Stimulated activated naive CD4-positive, alpha-beta T cell (primary cell): ENCODE results near the gene TENT5A.
A peak's percentile ranks its signal among the peaks of the same experiment; 100 is the strongest.
"Not testable (repeated sequence)": the region's sequence is repeated elsewhere in the genome, so short reads cannot be mapped to it uniquely, and the experiment has no call there.

Experiments used
- DNase-seq, 6 experiments: peaks; one replicate each; lab custom pipeline; 2025; lab: John Stamatoyannopoulos, UW

TENT5A gene

DNA sequence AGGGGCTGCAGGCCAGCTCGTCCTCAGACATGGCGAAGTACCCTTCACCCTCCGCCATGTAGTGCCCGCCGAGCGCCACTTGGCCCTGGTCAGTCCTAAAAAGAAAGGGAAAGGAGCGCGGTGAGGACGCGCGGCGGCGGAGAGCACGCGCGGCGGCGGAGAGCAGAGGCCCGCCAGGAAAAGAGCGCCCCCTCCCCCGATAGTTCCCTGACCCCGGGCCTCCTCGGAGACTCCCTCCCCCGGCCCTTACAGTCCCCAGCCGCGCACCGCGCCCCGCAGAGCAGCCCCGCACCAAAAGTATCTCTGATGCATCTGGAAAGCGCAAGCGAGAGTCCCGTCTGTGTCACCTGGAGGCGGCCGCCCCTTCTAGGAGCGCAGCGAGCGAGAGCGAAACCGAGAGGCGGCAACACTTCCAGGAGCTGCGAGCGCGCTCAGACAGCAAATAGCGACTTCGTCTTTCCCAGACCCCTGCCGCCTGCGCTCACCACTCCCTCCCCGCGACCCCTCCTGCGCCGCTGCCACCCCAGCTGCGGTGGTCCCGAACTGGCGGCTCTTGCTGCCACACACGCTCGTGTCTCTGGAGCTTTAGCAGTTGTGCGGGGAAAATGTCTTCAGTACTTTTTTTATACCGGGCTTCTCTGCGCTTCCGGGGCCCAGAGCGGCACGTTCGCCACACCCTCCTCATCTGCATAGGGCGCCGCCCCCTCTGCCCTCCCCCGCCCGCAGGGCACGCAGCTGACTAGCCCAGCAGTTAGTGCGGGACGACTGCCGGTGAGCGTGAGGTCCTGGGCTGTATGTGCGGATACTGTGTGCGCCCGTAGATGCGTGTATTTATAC lies at the start of gene TENT5A:
TENT5A (minus strand) TSS at position 598 of the 837 bp plus-strand sequence; CDS start at position 58, 540 bp downstream.
- DNase-seq = peak; percentile 80 to 90 (median 86)

- DNase-seq = no peak
These were observed 49.0 kb upstream of the TENT5A start for GRCh38 chr6:81801489-81801888.

GRCh38 chr6:81800666-81801065 lies 48.2 kb upstream of the TENT5A start:
- DNase-seq = no peak

GRCh38 chr6:81799323-81799722 lies 46.8 kb upstream of the TENT5A start:
- DNase-seq = no peak

DNA sequence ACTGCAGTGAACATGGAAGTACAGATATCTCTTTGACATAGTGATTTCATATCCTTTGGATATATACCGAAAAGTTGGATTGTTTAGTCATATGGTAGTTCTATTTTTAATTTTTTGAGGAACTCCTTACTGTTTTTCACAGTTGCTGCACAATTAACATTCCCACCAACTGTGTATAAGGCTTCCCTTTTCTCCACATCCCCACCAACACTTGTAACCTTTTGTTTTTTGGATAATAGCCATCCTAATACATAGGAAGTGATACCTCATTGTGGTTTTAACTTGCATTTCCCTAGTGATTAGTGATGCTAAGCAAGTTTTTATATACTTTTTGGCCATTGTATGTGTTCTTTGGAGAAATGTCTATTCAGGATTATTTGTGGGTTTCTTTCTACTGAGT lies 45.1 kb upstream of the TENT5A start:
- no peak for DNase-seq

- DNase-seq = no peak
These were observed 43.4 kb upstream of the TENT5A start for GRCh38 chr6:81795890-81796289.

- DNase-seq = no peak
These were observed 41.5 kb upstream of the TENT5A start for GRCh38 chr6:81793821-81794475.

DNA sequence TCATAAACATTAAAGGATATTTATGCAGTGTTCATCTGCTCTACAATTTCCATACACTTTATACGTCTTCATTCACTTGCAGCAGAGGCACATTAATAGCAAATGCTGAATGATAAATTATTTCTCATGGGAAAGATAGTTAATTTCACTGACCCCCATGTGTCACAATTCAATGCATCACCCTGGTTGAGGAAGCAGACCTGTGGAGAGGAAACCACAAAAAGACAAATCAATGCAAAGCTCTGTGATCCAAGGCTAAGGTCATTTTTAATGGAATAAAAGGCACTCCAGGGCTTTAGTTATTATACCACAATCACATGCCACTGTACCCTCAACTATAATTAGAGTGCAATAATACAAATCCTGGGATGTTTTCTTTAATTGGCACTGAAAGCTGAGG lies 40.3 kb upstream of the TENT5A start:
- DNase-seq = no peak

DNA sequence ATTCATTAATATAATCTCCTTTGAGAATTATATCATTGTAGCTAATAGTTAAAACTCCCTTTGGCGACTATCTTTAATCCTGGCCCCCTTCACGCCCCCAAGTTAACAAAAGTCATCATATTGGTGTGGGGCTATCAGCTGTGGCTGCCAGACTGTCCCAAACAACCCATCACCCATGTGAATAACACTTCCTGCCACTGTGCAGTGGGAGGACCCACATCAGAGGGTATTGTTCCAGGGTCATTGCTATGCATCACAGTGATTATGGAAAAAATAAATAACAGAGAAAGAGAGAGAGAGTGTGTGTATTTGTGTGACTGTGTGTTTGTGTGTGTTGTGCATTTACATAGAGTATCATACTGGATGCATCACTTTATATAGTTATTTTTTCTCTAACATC lies 39.3 kb upstream of the TENT5A start:
- no peak for DNase-seq

DNA sequence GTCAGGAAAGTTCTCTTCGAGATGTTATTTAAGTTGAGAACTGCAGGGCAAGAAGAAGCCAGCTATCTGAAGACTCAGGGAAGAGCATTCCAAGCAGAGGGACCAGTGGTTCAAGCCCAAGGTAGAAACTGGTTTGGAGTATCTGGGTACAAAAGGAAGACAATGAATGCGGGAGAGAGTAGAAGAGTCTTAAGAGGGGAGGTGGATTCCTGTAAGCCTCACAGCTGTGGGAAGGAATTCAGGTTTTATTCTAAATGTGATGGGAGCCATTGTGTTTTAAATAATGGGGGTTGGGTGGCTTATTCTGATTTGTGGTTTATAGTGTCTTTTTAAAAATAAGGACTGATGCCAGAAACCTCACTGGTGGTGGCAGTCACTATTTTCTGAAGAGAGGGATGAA lies 37.6 kb upstream of the TENT5A start:
- no peak for DNase-seq

DNA sequence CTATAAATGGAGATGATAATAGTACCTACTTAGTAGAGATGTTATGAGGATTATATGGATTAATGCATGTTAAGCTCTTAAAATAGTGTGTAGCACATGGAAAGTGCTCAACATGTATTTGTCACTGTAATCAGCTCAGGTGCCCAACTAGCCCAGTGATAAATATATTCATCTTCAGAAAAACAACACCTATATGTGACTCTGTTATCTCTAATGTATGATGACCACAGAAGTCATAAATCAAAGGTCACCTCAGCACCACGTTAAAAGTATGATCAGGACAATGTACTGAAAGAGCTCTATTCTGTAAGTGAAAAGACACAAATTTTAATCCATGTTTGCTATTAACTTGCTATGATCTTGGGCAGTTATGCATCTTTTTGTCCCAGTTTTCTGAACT lies 36.8 kb upstream of the TENT5A start:
- no peak for DNase-seq

- DNase-seq = no peak
These were observed 36.3 kb upstream of the TENT5A start for GRCh38 chr6:81788748-81789147.

DNA sequence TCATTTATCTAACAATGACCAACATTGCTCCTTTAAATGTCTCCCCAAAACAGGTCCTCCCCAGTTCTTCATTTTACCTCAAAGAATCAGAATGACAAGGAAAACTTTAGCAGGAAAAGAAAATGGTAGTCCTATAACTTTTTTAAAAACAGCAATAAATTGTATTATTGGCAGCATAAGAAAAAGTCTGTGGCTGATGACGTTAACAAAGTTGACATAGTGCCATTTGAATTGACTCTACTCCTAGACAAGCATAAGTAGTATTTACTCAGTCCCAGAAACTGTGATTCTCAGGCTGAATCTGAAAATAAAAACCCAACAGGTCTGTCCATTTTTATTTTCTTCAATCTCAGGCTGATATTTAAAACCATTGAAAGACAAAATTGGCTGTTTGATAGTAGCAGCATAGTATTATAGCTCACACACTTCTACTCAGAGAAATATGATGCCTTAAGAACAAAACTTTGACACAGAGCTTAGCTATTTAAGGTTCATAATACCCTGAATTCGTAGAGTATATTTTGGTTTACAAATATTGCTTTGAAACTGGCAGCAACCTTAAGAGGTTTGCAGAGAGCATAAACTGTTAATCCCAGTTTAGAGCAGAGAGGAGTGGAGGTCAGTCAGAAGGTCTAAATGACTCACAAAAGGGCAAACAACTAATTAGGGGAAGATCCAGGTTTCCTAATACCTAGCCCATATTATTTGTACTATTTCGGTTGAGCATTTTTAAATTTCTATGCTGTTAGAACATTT lies 35.0 kb upstream of the TENT5A start:
- no peak for DNase-seq

GRCh38 chr6:81786150-81786549 lies 33.7 kb upstream of the TENT5A start:
- no peak for DNase-seq

DNA sequence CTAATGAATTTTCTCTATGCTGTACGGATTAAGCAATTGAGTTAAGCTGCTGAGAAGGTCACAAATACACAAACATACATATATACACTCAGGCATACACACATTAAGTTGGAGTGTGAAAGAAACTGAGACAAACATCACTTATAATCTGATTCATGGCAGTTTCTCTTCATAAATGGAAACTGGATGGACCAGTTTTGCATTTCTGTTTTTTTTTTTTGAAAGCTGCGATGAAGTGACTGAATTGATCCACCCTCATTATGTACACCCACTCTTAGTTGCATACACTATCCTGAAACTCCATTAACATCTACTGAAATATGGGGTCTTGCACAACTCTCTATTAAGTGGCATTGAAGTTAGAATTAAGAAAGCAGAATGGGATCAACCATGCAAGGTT lies 32.9 kb upstream of the TENT5A start:
- DNase-seq = no peak

- no peak for DNase-seq
These were observed 31.4 kb upstream of the TENT5A start for GRCh38 chr6:81783893-81784292.

DNA sequence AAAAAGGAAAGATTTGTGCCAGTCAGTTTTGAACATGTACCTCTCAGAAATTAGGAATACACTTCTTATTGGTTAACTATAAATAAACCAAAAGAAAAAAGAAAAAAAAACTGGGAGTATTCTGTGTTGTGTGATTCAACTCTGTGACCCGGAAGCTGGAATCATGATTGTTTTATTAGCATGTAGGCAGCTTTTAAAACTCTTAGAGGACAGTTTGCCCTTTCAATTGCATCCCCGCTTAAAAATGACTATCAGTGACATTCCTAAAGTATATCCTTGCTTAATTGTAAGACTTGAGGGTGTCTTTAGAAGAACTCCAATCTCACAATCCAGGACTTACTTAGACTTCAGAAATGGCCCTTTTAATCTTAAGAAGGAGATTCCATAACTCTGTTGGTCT lies 29.1 kb upstream of the TENT5A start:
- no peak for DNase-seq

DNA sequence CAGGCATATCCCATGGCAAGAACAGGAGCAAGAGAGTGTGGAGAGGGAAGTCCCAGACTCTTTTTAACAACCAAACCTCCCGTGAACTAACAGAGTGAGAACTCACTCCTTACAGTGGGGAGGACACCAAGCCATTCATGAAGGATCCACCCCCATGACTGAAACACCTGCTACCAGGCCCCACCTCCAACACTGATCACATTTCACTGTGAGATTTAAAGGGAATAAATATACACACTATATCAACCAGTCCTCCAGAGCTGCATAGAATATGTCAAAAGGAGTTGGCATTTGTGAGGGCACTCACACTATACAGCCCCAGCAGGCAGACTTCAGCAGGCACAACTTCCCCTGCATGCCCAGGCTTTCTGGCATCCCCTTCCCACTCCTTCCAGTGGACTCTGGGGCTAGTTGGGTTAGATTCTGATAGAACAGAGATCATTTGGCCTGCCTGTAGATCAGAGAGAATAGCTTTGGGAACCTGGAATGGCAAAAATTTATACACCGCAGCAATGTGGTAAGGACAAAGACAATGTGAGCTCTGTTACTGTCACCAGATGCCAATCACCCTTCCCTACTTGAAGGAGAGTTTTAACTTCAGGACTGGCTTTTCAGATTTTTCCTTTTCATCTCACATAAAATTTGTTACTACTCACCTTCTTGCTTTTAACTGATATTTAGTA lies 25.2 kb upstream of the TENT5A start:
- no peak for DNase-seq

DNA sequence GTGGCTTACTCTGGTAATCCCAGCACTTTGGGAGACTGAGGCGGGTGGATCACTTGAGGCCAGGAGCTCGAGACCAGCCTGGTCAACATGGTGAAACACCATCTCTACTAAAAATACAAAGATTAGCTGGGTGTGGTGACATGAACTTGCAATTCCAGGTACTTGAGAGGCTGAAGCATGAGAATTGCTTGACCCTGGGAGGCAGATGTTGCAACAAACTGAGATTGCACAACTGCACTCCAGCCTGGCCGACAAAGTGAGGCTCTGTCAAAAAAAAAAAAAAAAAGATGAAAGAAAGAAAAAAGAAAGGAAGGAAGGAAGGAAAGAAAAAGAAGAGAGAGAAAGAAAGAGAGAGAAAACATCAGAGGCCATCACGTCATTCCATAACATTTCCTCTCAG lies 23.7 kb upstream of the TENT5A start:
- DNase-seq = not testable (repeated sequence)

DNA sequence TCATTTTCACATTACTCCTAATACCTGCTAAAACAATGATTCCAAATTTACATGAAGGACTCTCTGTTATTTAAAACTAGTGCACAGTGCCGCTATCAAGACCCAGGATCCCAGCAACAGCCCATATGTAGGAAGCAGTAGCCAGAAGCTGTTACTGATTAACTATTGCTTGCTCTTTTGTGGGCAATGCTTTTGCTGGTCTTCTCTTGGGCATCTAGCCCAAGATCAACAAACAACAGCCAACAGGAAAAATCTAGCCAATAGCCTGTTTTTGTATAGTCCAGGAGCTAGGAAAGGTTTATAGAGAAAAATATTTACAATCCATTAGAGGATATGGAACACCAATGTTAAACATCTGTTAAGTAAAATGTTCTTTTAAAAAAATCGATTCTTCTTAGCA lies 22.1 kb upstream of the TENT5A start:
- DNase-seq = no peak

DNA sequence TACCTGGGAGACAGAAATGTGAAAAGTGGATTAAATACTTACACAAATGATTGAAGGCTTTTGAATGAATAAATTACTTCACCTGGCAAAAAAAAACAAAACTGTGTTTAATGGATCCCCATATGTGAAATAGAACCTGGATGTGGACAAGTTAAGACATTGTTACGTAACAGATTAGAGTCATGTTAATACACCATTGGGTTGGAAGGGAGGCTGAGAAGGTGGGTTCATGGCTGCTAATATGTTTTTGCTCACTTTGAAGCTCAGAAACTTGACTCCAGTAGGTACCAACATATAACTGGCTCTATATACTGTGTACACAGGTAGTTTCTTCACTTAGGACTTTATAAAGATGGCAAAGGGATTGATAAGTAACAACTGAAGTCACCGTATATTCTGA lies 21.4 kb upstream of the TENT5A start:
- DNase-seq = no peak

- no peak for DNase-seq
These were observed 20.3 kb upstream of the TENT5A start for GRCh38 chr6:81772741-81773140.
